GM12878 (cell line): ENCODE measurements around the gene RIOK1. TPM values are rescaled to one million over a fixed set of nuclear protein-coding genes. Genes with fewer than 3 reads are reported as not detected.

Source experiments
- BCL3 ChIP-seq: IDR thresholded peaks from 2 replicates; pipeline ENCODE4 v1.6.1; 2011; ENCODE audit warnings: borderline replicate concordance, low read depth, mild to moderate bottlenecking, moderate library complexity, low read length; ENCODE audit not compliant: insufficient read depth, poor library complexity, severe bottlenecking
- ESRRA ChIP-seq: IDR thresholded peaks from 2 replicates; pipeline ENCODE4 v1.6.1; 2012; ENCODE audit warnings: mild to moderate bottlenecking, low read length, improper control_type of control experiment
- GATAD2B ChIP-seq: fragments of 450-650 bp; conservative IDR thresholded peaks from 2 replicates; pipeline ENCODE4 v1.6.1; 2017; ENCODE audit warnings: low read depth, mild to moderate bottlenecking, moderate library complexity
- JUND ChIP-seq: IDR thresholded peaks from 2 replicates; pipeline ENCODE4 v1.6.1; 2012; ENCODE audit warnings: low read depth, mild to moderate bottlenecking, low read length, improper control_type of control experiment, moderate library complexity
- ZNF687 ChIP-seq: fragments of 450-650 bp; IDR thresholded peaks from 2 replicates; pipeline ENCODE4 v1.6.1; 2017; ENCODE audit warnings: mild to moderate bottlenecking, moderate library complexity
- ZZZ3 ChIP-seq: IDR thresholded peaks from 2 replicates; pipeline ENCODE4 v1.6.1; 2011; ENCODE audit warnings: low read depth; ENCODE audit not compliant: control insufficient read depth, insufficient read length
- polyA plus RNA-seq, 11 experiments: library from polyadenylated mRNA; depleted of rRNA in 4 of 11; unstranded in 6 of 11; stranded (reverse) in 5 of 11; fragments of >200 nt; fragmentation: Nextera tagmentation in 4 of 11; fragmentation: Illumina TruSeq in 1 of 11; extraction: Ambion mirVana in 4 of 11; extraction: Trizol in 1 of 11; gene quantifications; 1 replicate in 1 of 11; 2 replicates in 10 of 11; pipeline versions ENCODE4 v1.2.1 to v1.2.3, GENCODE V29; 2011 to 2016; ENCODE audit warnings: inconsistent platforms in 2 of 11, missing spikeins in 2 of 11, low read depth in 1 of 11
- total RNA-seq, 4 experiments: library from RNA; depleted of rRNA in 3 of 4; stranded (reverse); fragments of >200 nt in 3 of 4; fragmentation: Illumina TruSeq in 1 of 4; extraction: Trizol in 1 of 4; gene quantifications; 2 replicates each; pipeline versions ENCODE4 v1.2.1 to v1.2.3, GENCODE V29; 2013 to 2021

The RIOK1 gene
- total and polyA plus RNA-seq, 10 of the 15 experiments (the other 5 are each of a cell fraction or from before 2014, with no cell fraction given), result 16.1 to 44.6 (median 33.7) TPM

GRCh38 chr6:7417684-7418083 lies 28.1 kb downstream of the RIOK1 start (continued):
- TF ChIP-seq ZZZ3 (no peak), JUND (no peak), ESRRA (no peak), ZNF687 (no peak), BCL3 (no peak), GATAD2B (no peak)
- TF ChIP-seq, all 136 proteins: peak for 0
